Uterus (tissue), 2 donors: ENCODE results near the gene TFEB.

ENCODE experiments used
- CTCF ChIP-seq, 4 experiments: fragments of 200-600 bp in 2 of 4; fragments of 450-650 bp in 2 of 4; sonication (generic) in 2 of 4; IDR thresholded peaks; one replicate each; pipeline ENCODE4 v1.5.1; 2016 to 2019; ENCODE audit warnings: antibody characterized with exemption in 4 of 4, mild to moderate bottlenecking in 2 of 4, moderate library complexity in 1 of 4
- POLR2A ChIP-seq, 2 donors: fragments of 450-650 bp; IDR thresholded peaks; one replicate each; pipeline ENCODE4 v1.6.1; 2016; ENCODE audit warnings: antibody characterized with exemption in 2 of 2, mild to moderate bottlenecking in 1 of 2, moderate library complexity in 1 of 2

DNA sequence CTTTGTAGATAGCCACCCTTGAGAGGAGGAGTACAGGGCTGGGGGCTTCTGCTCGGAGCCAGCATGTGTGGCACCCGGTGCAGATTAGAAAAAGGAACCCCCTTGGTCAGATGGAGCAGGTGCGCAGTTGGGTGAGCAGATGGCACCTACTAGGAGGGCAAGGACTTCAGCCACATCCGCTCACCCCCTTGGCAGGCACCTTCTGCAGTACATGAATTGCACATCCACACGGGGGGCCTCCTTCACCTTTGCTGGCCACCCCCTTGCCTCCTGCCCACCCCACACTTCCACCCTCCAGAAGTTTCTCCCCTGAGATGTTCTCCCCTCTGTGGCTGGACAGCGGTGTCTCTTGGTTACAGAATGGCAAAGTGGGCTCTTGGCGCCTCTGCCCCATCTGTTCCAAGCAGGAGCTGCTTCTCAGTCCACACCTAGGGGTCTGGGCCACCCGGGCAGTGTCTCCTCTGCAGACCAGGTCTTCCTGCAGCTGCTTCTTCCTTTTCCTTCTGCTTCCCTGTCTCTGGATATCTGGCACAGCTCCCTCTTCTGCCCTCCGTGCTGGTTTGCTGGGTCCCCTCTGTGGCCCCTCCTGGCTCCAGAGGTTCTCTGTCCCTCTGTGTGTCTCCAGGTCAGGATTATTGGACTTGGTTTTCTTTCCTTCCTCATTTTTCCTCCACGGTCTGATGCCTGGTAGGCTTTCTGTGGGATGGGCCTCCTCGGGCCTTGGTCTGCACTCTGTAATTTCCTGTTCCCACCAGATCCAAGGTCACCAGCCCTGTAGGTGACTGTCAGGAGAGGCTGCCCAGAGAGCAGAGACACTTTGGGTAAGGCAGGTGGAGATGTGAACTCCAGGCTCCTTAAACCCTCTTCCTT, 93.1 kb downstream of the TFEB start:
- TF ChIP-seq CTCF (IDR thresholded peaks at IDR 0.05) (no peak), POLR2A (IDR thresholded peaks at IDR 0.05) (no peak)
